Panc1 (cell line): Measurements from ENCODE around the gene POLR3H.

Experiments
- POLR2AphosphoS5 ChIP-seq: IDR thresholded peaks from 2 replicates; pipeline ENCODE4 v1.6.1; 2012; ENCODE audit warnings: mild to moderate bottlenecking, low read depth, low read length, moderate library complexity
- SIN3A ChIP-seq: IDR thresholded peaks from 2 replicates; pipeline ENCODE4 v1.6.1; 2012; ENCODE audit warnings: low read depth, mild to moderate bottlenecking, low read length, moderate library complexity, borderline replicate concordance; ENCODE audit not compliant: insufficient read depth
- TCF7L2 ChIP-seq: IDR thresholded peaks from 2 replicates; pipeline ENCODE4 v1.6.1; 2011; ENCODE audit warnings: mild to moderate bottlenecking, low read depth, low read length, inconsistent platforms
- TF ChIP-seq, protein P1 (sequence below): fragments of 450-650 bp; IDR thresholded peaks from 2 replicates; pipeline ENCODE4 v1.5.1; 2017; ENCODE audit warnings: mild to moderate bottlenecking
- TF ChIP-seq, protein P2 (sequence below), 2 experiments: IDR thresholded peaks; 2 replicates each; pipeline ENCODE4 v1.6.1; 2011 to 2012; ENCODE audit warnings: low read depth in 2 of 2, control low read depth in 1 of 2, low read length in 1 of 2, mild to moderate bottlenecking in 1 of 2, moderate library complexity in 1 of 2; ENCODE audit not compliant: insufficient read depth in 1 of 2

DNA sequence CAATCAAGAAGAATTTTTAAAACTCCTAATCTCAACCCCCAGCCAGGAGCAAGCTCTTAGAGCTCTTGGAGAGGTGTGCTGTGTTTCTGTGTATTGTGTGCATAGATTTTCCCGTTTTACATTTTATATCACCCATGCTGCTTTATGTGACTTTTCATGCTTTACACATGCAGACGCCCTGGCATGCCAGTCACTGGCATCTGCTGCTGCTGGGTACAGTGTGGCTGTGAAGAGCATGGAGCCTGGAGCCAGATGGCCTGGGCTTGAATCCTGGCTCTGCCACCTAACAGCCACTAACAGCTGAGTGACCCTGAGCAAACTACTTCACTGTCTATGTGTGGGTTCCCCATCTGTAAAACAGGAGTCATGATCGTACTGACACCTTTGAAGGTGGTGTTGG, 23.1 kb downstream of the POLR3H start:
- TF ChIP-seq, protein P1, sequence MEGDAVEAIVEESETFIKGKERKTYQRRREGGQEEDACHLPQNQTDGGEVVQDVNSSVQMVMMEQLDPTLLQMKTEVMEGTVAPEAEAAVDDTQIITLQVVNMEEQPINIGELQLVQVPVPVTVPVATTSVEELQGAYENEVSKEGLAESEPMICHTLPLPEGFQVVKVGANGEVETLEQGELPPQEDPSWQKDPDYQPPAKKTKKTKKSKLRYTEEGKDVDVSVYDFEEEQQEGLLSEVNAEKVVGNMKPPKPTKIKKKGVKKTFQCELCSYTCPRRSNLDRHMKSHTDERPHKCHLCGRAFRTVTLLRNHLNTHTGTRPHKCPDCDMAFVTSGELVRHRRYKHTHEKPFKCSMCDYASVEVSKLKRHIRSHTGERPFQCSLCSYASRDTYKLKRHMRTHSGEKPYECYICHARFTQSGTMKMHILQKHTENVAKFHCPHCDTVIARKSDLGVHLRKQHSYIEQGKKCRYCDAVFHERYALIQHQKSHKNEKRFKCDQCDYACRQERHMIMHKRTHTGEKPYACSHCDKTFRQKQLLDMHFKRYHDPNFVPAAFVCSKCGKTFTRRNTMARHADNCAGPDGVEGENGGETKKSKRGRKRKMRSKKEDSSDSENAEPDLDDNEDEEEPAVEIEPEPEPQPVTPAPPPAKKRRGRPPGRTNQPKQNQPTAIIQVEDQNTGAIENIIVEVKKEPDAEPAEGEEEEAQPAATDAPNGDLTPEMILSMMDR = no peak
- TF ChIP-seq POLR2AphosphoS5 = no peak
- TF ChIP-seq SIN3A = no peak
- TF ChIP-seq, protein P2, sequence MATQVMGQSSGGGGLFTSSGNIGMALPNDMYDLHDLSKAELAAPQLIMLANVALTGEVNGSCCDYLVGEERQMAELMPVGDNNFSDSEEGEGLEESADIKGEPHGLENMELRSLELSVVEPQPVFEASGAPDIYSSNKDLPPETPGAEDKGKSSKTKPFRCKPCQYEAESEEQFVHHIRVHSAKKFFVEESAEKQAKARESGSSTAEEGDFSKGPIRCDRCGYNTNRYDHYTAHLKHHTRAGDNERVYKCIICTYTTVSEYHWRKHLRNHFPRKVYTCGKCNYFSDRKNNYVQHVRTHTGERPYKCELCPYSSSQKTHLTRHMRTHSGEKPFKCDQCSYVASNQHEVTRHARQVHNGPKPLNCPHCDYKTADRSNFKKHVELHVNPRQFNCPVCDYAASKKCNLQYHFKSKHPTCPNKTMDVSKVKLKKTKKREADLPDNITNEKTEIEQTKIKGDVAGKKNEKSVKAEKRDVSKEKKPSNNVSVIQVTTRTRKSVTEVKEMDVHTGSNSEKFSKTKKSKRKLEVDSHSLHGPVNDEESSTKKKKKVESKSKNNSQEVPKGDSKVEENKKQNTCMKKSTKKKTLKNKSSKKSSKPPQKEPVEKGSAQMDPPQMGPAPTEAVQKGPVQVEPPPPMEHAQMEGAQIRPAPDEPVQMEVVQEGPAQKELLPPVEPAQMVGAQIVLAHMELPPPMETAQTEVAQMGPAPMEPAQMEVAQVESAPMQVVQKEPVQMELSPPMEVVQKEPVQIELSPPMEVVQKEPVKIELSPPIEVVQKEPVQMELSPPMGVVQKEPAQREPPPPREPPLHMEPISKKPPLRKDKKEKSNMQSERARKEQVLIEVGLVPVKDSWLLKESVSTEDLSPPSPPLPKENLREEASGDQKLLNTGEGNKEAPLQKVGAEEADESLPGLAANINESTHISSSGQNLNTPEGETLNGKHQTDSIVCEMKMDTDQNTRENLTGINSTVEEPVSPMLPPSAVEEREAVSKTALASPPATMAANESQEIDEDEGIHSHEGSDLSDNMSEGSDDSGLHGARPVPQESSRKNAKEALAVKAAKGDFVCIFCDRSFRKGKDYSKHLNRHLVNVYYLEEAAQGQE (IDR thresholded peaks at IDR 0.05; ENCODE audit: insufficient read depth in 1 of 2, low read depth in 2 of 2, low read length in 1 of 2) = no peak
- TF ChIP-seq TCF7L2 = no peak
